Astrocyte of the spinal cord (primary cell): ENCODE measurements around the gene ZDHHC17.

Experiments
- DNase-seq: peaks from one replicate; pipeline ENCODE4 v3.0.0; 2011; ENCODE audit warnings: low read depth, low spot score
- H3K4me3 ChIP-seq: 2 replicates; pipeline ENCODE4 v1.5.1; 2011; ENCODE audit warnings: low read depth, mild to moderate bottlenecking, low read length, moderate library complexity
- CTCF ChIP-seq: IDR thresholded peaks from 2 replicates; pipeline ENCODE4 v1.5.1; 2012; ENCODE audit warnings: low read depth, mild to moderate bottlenecking, low read length, inconsistent platforms
- in situ Hi-C: cut with HindIII; loops from 2 replicates; pipeline ENCODE4 v1.10.0; 2017; ENCODE audit warnings: low sequenced_read_pairs

ZDHHC17 gene

DNA sequence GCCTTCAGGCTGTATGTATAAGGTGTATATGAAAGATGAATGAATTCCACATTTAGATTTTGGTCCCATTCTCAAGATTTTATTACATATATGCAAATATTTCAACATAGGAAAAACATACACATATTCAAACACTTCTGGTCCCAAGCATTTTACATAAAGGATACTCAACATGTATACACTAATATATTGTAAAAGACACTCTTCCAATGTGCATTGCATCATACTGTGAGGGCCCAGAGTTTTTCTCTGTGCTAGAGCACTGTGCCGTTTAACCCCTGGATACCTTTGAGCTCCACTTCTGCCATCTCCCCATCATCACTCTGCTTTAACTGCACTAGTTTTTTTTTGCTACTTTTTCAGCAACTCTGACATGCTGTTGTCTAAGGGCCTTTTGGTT, 48.1 kb downstream of the ZDHHC17 start:
- no peak for DNase-seq
- TF ChIP-seq CTCF: no peak
- no peak overlapping the region for H3K4me3 ChIP-seq
- in situ Hi-C loops: no loop called here

DNA sequence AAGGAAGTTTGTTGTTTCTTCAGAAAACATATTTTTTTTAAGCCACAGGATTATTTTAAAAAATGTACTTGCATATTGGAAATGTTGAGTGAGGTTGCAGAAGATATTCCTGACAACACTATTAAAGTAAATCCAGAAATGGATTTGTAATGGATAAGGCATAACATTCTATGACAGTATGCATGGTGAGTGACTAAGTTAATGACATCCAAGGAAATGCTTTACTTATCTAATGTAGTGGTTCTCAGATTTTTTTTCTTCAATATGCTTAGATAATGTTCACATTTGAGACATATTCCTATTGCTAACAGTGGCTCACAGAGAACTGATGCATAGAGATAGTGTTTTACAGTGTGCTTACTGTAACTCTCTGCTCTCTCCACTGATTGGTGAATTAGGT, 49.4 kb downstream of the ZDHHC17 start:
- no peak for TF ChIP-seq CTCF
- in situ Hi-C loops: no loop called here
- no peak overlapping the region for H3K4me3 ChIP-seq
- DNase-seq: no peak

DNA sequence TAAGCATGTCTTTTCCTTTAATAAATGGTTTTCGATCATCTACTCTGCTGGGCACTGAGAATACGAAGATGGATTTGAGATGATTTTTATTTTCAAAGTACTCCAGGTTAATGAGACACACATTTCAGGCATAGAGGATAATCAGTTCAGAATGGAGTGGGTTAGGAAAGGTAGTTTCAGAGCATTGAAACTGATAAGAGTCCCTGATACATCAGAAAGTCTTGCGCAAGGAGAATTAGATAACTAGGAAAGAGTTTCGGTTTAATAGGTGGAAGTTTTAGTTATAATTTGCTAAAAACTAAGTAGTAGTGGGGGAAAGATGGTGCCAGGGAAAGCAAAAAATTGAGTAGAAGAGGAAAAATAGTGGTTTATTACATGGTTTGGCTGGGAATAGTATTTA, 50.1 kb downstream of the ZDHHC17 start:
- in situ Hi-C loops: no loop called here
- TF ChIP-seq CTCF: no peak

GRCh38 chr12:76820888-76821482, 57.1 kb downstream of the ZDHHC17 start:
- peak; percentile 28 for DNase-seq
- TF ChIP-seq CTCF: peak; percentile 81
- in situ Hi-C loops: no loop called here
- H3K4me3 ChIP-seq: no peak overlapping the region

More for the DNA sequence above, 50.1 kb downstream of the ZDHHC17 start:
- DNase-seq: no peak
- H3K4me3 ChIP-seq: no peak overlapping the region

DNA sequence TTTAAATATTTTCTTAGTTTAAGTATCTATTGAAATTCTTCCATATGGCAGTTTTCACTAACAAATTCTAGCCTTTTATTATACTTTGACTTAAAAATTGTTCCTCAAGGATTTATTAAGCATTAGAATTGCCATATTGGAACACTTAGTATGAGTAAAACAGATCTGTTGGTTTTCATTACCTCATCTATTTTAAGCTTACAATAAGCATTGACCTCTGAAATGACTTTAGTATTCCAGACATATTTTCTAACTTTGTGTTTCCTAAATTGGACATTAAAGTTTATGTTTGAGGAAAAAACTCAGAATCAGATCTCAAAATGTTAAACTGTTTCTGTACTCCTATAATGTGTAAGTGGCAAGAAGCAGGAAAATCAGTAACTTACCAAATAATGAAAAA, 66.5 kb downstream of the ZDHHC17 start:
- H3K4me3 ChIP-seq: no peak overlapping the region
- peak; percentile 5 for DNase-seq
- TF ChIP-seq CTCF: no peak
- in situ Hi-C loops: no loop called here

GRCh38 chr12:76836633-76837032, 72.7 kb downstream of the ZDHHC17 start:
- no peak for DNase-seq
- no peak overlapping the region for H3K4me3 ChIP-seq
- no peak for TF ChIP-seq CTCF
- in situ Hi-C loops: no loop called here

DNA sequence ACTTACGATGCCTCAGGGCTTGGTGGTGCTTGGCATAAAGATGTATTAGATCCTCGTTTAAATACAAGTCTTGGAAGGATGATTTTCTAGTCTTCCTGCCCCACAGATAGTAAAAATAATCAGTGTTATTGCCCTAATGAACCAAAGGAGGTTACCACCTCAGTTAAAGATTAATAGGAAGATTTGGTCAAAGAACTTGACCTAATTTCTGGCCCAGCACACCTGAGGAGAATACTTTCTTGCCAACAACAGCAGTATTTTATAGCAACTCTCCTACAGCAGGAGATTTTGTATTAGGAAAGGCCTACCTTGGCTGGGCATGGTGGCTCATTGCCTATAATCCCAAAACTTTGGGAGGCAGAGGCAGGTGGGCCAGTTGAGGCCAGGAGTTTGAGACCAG, 83.3 kb downstream of the ZDHHC17 start:
- no peak for DNase-seq

More for the DNA sequence above, 83.3 kb downstream of the ZDHHC17 start:
- no peak overlapping the region for H3K4me3 ChIP-seq
- in situ Hi-C loops: no loop called here
- TF ChIP-seq CTCF: no peak
